IPS-11a (cell line): Measurements from ENCODE around the gene ZDHHC16.
"Not testable (repeated sequence)": the region's sequence is repeated elsewhere in the genome, so short reads cannot be mapped to it uniquely, and the experiment has no call there.

ENCODE experiments used
- H3K4me3 ChIP-seq: one replicate; pipeline ENCODE4 v1.5.1; 2013; ENCODE audit warnings: low read depth, low read length, control low read depth

Gene ZDHHC16

DNA sequence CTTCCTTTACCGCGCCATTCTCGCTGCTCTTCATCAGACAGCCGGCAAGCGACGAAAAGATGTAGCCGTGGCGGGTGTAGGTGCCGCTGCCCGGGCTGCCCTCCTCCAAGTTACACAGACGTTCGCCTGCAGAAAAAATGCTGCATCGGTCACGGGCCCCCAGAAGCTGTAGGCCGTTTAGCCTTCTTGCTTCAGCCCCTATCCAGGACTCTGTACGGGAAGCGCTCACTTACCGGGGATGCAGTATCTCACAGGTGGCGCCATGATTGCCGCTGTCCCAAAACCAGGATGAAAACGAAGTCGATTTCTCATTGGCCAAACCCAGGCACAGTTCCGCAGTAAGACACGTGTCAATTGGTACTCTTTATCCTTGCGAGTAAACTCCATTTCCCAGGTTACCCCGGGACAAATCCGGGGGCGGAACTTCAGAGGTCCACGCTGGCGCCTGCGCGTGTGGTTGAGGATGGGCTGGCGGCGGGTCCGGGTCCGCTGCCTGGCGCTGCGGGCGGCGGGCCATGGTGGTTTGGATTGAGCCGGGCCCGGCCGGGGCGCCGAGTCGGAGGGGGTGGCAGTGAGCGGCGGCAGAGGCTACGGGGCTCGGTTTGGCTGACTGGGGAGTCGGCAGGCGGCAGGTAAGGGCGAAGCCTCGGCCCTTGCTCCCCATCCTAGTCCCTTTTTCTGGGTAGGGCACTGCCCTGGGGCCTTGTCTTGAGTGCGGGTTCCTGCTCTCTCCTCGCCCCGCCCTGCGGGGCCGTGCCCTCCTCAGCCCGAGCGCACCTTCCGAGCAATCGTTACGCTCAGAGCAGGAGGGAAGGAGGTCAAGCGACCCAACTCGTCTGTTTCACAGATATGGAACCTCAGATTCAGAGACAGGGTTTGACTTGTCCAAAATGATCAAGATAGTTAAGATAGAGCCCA lies at the start of gene ZDHHC16, which contains the start of gene EXOSC1:
TSS of gene ZDHHC16 (plus strand) at position 454 of the 918 bp plus-strand sequence. CDS start 5,501 bp downstream, outside the sequence.
TSS of gene EXOSC1 (minus strand) at position 285 of the 918 bp plus-strand sequence. CDS start at position 264, 21 bp downstream.
- H3K4me3 ChIP-seq = peak within 1 kb of the TSS; percentile 100

DNA sequence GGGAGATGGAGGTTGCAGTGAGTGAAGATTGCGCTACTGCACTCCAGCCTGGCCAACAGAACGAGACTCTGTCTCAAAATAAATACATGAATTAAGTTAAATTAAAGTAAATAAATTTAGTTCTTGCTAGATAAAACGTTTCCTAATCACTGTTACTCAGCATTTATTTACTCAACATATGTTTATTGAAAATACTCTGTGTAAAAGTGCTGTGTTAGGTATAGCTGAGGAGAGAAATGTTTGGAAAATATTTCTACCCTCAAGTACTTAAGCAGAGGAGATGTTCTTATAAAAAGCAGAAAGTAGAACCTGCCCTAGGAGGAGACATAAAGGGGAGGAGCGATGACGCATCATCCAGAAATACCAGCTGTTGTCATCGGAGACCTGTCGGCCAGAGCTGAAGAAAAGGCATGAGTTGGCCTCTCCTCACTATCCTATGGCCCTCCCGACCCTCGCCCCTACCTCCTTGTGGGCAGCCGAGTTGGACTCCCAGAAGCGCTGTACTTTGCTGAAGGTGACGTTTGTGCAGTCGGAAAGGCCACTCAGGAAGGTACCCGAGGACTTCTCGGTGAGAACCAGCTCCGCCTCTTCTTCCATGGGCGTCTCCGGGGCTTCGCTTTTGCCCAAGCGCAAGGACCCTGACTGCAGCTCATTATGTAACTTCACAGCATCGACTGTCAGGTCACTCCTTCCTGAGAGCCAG lies 46.0 kb upstream of the ZDHHC16 start:
- peak overlapping the region; percentile 90 for H3K4me3 ChIP-seq

DNA sequence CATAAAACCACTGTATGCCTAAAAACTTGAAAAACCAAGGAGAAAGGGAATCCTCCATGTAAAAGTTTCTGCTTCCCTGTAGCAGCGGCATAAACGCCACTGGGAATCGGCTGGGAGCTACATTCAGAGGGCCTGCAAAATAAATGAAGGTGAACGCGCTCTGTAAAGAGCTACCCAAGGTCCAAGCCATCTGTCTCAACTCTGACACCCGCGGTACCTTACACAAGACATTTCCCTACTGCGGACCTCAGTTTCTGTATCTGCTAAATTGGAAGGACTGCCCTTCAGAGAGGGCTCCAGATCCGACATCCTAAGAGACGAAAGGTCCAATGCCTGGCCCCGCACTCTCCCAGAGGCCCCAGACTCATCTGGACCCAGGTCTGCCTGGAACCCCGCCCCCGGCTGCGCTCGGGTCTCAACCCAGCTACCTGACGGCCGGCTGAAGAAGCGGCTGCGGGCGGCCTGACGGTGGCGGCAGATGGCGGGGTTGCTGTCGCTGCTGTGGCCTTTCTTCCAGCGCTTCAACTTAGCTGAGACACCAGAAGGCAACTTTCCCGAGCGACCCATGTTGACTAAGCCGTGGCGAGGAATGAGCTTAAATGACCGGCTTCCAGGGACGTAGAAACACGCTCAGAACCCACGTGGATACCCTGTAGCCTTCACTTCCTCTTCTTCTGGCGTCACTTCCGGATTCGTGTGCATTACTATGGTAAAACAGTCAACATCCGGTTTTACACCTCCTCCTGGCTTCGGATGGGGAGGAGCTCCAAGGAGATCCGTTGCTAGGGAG lies 45.1 kb upstream of the ZDHHC16 start, which contains the start of gene RRP12:
TSS of gene RRP12 (minus strand) at position 676 of the 790 bp plus-strand sequence. CDS start at position 567, 109 bp downstream.
- peak within 1 kb of the TSS; percentile 90 for H3K4me3 ChIP-seq

DNA sequence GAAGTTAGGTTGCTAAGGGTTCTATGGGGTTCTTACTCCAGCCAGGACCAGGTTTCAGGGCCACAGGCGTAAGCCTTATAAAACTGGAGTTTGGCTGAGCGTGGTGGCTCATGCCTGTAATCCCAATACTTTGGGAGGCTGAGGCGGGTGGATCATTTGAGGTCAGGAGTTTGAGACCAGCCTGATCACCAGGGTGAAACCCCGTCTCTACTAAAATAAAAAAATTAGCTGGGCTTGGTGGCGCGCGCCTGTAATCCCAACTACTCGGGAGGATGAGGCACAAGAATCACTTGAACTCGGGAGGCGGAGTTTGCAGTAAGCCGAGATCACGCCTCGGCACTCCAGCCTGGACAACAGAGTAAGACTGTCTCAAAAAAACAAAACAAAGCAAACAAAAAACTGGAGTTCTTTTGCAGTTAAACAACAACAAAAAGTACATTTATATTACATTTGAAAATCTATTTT lies 44.5 kb upstream of the ZDHHC16 start:
- peak overlapping the region; percentile 90 for H3K4me3 ChIP-seq

DNA sequence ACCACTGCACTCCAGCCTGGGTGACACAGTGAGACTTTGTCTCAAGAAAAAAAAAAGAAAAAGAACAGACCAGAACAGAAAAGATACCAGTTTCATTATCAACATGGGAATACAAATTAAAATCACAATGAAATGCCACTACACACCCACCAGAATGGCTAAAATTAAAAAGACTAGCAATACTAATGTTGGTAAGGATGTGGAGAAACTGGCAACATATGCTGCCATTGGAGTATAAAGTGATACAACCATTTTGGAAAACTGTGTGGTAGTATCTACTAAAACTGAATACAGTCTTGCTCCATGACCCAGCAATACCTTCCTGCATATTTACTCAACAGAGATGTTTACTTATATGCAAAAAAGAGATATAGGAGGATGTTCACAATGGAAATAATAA lies 41.9 kb upstream of the ZDHHC16 start:
- H3K4me3 ChIP-seq = no peak overlapping the region

DNA sequence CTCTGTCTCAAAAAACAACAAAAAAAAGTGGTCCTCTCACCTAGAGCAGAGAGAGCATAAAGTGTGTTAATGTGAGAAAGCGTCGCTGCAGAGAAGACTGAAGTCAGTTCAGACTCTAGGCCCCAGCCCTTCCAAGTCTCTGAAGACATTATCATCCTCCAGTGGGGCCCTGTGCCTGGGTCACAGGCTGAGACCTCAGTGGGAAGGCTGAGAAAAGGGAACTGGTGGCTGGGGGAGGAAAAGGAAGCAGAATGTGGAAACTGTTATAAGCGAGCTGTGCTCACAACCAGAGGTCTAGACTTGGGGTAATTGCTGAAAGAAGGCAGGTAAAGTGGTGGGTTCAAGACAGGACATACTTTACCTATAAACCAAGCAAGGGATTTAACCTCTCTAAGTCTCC lies 39.9 kb upstream of the ZDHHC16 start:
- no peak overlapping the region for H3K4me3 ChIP-seq

DNA sequence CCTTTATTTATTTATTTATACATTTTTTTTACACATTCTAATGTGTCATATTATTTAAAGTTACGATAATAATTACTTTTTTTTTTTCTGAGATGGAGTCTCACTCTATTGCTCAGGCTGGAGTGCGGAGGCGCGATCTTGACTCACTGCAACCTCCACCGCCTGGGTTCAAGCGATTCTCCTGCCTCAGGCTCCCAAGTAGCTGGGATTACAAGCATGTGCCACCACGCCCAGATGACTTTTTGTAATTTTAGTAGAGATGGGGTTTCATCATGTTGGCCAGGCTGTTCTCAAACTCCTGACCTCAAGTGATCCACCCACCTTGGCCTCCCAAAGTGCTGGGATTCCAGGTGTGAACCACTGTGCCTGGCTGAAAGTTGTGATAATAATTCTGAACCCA lies 39.5 kb upstream of the ZDHHC16 start:
- H3K4me3 ChIP-seq = not testable (repeated sequence)

DNA sequence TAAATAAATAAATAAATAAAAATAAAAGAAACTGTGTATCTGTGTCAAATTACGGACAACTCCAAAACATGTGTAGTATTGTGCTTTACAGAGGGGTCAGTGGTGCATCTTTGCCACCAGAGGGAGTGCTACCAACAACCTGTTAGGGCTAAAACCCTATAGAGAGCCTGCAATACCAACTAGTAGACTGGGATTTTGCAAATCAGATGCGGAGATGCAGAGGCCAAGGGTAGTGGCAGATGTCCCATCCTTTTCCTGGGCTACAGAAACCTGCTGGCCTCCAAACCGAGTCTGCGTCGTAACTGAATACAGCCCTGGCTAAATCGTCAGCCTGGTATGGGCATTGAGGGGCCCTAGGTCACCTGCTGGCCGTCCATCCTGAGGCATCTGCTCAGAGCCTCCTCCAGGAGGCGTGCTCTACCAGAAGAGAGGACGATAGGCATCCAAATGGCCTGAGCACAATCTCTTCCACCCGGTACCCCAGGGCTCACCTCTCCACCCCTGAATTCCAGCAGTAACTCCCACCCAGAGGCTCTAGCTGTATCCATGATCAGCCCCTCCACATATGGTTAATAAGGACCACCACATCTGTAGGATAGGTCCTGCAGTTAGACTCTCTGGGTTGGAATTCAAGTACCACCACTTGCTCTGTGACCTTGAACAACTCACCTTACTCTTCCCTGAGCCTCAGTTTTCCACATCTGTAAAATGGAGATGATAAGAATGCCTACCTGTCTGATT lies 38.6 kb upstream of the ZDHHC16 start:
- no peak overlapping the region for H3K4me3 ChIP-seq

DNA sequence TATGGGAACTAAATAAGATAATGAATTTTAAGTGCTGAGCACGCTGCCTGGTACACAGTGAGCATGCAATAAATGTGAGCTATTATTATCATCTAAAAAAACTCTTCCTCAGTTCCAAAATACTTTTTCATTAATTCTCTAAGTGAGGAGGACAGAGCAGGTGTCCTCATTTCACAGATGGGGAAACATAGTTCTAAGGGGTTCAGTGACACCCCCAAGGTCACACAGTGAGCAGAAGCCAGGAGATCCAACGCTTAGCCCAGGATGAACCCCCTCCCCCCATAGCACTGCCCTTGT lies 38.1 kb upstream of the ZDHHC16 start:
- no peak overlapping the region for H3K4me3 ChIP-seq

DNA sequence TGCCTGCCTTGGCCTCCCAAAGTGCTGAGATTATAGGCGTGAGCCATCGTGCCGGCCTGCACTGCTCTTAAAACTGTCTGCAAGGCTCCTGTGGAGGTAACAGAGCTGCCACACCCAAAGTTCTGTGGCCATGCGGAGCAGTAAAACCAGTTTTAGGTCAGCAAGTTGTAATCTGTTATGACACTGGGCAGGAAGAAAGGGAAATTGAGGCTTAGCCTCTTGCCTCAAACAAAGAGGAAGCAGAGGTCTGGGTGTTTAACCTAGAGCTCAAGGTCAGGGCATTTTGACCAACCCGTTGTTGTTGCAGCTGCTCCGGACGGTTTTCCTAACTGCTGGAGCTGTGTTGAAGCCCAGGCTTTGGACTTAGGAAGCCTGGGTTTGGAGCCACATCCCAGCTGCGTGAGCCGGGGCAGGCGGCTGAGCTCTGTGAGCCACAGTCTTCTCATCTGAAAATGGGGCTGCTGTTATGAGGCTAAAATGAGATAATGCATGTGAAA lies 37.4 kb upstream of the ZDHHC16 start:
- H3K4me3 ChIP-seq = no peak overlapping the region

DNA sequence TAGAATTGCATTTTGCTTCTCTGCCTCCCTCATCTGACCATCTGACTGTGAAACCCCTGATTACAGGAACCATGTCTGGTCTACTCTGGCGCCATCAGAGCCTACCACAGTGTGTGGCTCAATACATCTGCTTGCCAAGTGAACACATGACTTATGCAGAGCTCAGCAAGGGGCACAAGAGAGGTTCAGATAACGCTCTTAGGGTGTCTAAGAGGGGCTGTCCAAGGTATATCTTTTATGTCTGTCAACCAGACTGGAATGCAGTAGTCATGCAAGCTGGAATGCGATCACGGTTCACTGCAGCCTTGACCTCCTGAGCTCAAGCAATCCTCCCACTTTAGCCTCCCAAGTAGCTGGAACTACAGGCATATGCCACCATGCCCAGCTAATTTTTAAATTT lies 34.6 kb upstream of the ZDHHC16 start:
- no peak overlapping the region for H3K4me3 ChIP-seq

DNA sequence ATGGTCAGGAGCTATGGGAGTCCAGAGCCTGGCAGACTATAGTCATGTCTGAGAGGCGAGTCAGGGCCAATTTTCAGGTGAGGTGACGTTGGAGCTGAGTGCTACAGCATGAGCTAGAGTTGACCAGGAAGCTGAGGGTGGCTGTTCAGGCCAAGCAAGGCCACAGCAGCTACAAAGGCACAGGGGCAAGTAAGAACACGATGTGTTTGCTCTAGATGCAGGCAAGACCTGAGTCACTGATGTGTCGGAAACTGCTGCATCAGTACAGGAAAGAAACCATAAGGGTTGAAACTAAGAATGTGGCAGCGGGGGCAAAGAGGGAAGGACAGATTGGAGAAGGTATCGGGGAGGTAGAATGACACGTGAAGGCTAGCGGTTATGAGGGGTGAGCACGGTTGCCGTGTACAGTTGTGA lies 33.1 kb upstream of the ZDHHC16 start:
- no peak overlapping the region for H3K4me3 ChIP-seq

DNA sequence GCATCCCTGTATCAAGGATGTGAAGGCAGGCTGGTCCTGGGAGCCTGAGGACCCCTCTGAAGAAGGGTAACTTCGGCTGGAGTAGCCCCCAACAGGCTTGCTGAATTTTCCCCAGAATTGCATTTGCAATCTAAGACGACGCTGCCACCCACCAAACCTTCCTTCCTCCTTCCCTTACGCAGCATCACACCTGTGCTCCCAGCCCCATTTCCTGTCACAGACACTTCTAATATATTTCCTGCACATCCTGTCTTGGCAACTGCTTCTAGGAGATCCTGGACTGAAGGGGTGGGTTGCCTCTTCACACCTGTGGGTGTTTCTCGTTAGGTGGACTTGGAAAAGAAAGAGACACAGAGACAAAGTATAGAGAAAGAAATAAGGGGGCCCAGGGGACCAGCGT lies 29.4 kb upstream of the ZDHHC16 start:
- H3K4me3 ChIP-seq = no peak overlapping the region

DNA sequence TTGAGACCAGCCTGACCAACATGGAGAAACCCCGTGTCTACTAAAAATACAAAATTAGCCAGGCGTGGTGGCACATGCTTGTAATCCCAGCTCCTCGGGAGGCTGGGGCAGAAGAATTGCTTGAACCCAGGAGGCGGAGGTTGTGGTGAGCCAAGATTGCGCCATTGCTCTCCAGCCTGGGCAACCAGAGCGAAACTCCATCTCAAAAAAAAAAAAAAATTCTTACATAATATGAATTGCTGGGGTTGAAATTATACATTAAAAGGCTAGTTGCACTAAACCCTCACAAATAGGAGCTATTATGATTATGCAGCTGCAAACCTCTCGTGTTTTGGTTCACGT lies 22.2 kb upstream of the ZDHHC16 start:
- not testable (repeated sequence) for H3K4me3 ChIP-seq

DNA sequence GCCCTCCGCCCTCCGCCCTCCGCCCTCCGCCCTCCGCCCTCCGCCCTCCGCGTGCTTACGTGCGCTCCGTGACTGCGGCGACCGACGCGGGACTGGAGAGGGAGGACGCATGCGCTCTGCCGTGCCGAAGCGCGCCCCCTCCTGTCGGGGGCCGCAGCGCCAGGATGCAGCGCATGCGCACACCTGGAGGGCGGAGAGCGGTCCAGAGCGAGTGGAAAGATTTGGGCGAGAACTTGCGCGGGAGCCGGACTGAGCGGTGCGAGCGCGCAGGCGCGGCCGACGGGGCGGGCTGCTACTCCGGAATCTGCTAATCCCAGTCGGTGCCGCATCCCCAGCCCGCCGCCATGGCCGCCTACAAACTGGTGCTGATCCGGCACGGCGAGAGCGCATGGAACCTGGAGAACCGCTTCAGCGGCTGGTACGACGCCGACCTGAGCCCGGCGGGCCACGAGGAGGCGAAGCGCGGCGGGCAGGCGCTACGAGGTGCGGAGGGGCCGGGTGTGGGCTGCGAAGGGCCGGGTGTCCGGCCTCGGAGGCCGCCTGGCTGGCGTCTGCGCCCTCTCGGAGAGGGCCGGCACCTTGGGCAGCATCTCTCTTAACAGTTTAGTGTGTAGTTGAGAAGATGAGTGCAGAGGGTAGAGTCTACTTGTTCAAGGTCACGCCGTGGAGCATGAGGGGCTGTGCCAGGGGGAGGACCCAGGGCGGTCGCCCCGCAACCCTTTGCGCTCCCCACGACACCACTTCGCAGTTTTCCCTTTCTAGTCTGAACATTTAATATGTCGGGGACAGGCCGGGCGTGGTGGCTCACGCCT lies 19.8 kb upstream of the ZDHHC16 start, which contains the start of gene PGAM1:
TSS of gene PGAM1 (plus strand) at position 228 of the 812 bp plus-strand sequence. CDS start at position 345, 117 bp downstream.
- H3K4me3 ChIP-seq = peak within 1 kb of the TSS; percentile 97

DNA sequence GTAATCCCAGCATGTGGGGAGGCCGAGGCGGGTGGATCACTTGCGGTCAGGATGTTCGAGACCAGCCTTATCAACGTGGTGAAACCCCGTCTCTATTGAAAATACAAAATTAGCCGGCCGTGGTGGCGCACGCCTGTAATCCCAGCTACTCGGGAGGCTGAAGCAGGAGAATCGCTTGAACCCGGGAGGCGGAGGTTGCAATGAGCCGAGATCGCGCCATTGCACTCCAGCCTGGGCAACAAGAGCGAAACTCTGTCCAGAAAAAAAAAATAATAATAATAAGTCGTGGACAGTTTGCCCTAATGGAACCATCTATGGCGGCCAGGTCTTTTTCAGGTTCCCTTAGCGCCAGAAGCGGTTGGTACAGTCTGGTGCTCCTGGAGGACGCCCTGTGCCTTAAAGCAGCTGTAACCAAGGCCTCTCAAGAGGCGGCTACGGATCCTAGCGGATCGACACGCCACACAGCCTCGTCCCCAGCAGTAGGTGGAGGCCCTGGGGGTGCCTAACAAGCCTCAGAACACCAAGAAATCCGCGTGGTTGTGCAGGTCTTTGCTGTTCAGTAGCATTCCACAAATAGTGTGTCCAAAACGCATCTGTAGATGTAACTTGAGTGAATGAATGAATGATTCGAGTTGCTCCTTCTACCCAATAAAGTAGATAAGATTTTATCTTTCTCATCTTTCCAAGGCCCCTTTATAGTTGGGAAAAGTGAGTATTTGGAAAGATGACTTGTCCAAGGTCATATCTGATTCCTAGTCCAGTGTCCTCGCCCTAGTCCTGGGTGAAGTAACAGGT lies 19.0 kb upstream of the ZDHHC16 start:
- peak overlapping the region; percentile 97 for H3K4me3 ChIP-seq

DNA sequence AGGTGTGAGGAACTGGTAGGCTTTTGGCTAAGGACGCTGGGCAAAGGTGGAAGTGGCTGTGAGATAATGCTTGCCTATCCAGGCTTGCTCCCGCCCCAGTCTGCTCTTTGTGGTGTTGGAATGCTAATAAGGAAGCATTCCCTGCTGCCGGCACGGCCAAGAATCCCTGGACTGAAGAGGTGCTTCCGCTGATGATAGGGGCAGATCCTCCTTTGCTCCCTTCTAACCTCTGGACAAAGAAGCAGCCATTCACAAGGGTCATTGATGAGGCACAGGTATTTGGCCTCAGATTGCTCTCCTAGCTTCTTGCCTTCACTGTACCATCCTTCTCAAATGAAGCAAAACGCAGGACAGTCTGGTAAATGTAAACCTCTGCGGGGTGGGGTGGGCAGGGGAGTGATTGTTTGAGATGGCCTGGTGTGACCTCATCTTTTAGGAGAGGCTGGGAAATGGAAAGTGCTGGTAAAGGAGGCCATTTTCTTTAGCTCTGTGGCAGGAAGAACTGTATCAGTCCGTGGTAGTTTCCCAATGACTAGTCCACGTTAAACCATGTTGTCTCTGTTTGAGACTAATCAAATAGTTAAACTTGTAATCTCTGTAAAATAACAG lies 18.3 kb upstream of the ZDHHC16 start:
- H3K4me3 ChIP-seq = peak overlapping the region; percentile 97

DNA sequence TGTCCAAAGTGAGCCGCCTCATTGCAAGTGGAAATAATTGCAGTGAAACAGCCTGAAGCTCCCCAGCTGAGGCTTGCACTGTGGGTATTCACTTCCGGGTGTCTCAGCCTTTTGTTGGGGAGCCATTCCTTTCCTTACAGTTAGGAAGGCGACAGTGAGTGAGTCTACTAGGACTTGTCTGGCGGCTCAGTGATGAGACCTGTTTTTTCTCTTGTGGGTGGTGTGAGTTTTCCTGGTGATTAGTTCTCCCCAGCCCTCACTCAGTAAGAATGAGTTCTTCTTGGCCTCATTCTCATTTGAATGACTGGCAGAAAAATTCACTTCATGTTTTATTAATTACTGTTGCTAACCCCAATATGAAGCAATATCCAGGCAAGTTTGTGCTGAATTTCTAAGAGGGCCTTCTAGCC lies 17.4 kb upstream of the ZDHHC16 start:
- H3K4me3 ChIP-seq = no peak overlapping the region
